ENCODE data around the gene HHIP. TPM values are rescaled to one million over a fixed set of nuclear protein-coding genes. Genes with fewer than 3 reads are reported as not detected.

The HHIP gene
- total RNA-seq, 1 donor from 2014 or later: 0.46 TPM

DNA sequence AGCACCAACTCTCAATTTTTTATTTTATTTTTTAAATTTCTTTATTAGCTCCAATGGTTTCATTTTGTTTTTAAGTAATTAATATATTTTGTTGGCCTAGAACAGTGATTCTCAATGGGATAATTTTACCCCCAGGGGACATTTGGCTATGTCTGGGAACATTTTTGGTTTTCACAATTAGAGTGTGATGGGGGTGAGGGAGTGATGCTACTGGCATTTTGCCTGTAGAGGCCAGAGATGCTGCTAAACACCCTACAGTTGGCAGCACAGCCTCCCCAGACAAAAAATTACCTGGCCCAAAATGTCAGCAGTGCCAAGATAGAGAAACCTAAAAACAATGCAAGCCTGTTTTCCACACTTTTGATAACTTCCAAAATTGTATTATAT lies 64.6 kb downstream of the HHIP start:
- Mint-ChIP-seq H3K9me3 (ENCODE audit: unreplicated experiment) (no peaks in the 10 kb centered on the region), H3K36me3 (ENCODE audit: low read depth, unreplicated experiment) (no peaks in the 10 kb centered on the region), H3K4me3 (ENCODE audit: unreplicated experiment) (no peak overlapping the region), H3K27me3 (ENCODE audit: unreplicated experiment) (no peaks in the 10 kb centered on the region), H3K27ac (ENCODE audit: unreplicated experiment) (no peak overlapping the region), H3K4me1 (ENCODE audit: unreplicated experiment) (peaks cover 7% of the 10 kb centered on the region)
- DNase-seq (ENCODE audit: low spot score): no peak
- TF ChIP-seq, protein P1, sequence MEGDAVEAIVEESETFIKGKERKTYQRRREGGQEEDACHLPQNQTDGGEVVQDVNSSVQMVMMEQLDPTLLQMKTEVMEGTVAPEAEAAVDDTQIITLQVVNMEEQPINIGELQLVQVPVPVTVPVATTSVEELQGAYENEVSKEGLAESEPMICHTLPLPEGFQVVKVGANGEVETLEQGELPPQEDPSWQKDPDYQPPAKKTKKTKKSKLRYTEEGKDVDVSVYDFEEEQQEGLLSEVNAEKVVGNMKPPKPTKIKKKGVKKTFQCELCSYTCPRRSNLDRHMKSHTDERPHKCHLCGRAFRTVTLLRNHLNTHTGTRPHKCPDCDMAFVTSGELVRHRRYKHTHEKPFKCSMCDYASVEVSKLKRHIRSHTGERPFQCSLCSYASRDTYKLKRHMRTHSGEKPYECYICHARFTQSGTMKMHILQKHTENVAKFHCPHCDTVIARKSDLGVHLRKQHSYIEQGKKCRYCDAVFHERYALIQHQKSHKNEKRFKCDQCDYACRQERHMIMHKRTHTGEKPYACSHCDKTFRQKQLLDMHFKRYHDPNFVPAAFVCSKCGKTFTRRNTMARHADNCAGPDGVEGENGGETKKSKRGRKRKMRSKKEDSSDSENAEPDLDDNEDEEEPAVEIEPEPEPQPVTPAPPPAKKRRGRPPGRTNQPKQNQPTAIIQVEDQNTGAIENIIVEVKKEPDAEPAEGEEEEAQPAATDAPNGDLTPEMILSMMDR (IDR thresholded peaks at IDR 0.05; ENCODE audit: unreplicated experiment): no peak

DNA sequence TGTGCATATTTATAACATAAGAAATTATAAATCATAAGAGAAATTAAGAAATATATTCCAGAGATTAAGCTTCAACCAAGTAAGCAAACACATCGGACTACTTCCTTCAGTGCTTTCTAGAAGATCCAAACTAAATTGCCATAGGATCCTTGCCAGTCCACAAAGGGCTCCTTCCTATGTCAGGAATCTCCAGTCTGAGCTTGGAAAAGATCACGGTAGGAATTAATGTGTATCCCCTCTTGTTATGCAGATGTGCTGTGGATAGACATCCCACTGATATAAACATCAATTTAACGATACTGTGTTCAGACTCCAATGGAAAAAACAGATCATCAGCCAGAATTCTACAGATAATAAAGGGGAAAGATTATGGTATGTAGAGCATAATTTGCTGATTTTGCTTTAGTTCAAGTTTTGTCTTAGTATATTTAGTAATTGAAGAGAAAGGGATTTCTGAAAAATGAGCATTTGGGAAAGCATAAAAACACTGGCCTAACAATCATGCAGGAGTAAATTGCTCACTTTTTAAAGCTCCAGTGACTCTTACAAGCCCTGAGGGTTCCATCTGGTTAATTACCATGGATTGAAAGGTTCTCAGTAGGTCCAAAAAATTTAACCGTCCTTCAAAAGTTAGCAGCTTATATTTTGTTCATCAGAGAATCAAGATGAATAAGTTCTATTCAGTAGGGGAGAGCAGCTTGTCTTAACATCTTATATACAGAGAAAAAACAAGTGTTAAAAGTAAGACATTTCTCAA lies 65.9 kb downstream of the HHIP start:
- no peak overlapping the region for H3K27ac Mint-ChIP-seq (ENCODE audit: unreplicated experiment)
- DNase-seq (ENCODE audit: low spot score): no peak

DNA sequence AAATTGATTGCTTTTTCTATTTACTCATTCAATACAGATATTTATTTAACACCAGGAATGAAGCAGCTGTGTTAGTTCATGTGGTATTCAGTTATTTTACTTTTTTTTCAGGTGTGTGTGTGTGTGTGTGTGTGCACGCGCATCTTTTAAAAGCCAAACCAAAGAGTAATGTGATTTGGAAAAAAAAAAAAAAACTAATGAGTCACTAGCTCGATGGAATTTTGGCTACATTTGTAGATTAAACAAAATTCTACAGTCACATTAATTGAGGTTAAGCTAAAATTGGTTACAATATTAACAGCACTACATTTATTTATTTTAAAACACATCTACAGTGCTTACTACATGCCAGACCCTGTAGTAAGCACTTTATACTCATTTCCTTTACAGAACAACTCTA lies 66.8 kb downstream of the HHIP start:
- Mint-ChIP-seq H3K36me3 (ENCODE audit: low read depth, unreplicated experiment) (no peaks in the 10 kb centered on the region), H3K27me3 (ENCODE audit: unreplicated experiment) (no peaks in the 10 kb centered on the region), H3K4me3 (ENCODE audit: unreplicated experiment) (no peak overlapping the region), H3K4me1 (ENCODE audit: unreplicated experiment) (peaks cover 7% of the 10 kb centered on the region), H3K9me3 (ENCODE audit: unreplicated experiment) (no peaks in the 10 kb centered on the region), H3K27ac (ENCODE audit: unreplicated experiment) (no peak overlapping the region)
- DNase-seq (ENCODE audit: low spot score): no peak
- TF ChIP-seq, protein P1 (IDR thresholded peaks at IDR 0.05; ENCODE audit: unreplicated experiment): no peak

More for the DNA sequence above, 65.9 kb downstream of the HHIP start:
- H3K4me1 Mint-ChIP-seq (ENCODE audit: unreplicated experiment): peaks cover 7% of the 10 kb centered on the region
- H3K4me3 Mint-ChIP-seq (ENCODE audit: unreplicated experiment): no peak overlapping the region
- TF ChIP-seq, protein P1 (IDR thresholded peaks at IDR 0.05; ENCODE audit: unreplicated experiment): no peak
- H3K9me3 Mint-ChIP-seq (ENCODE audit: unreplicated experiment): no peaks in the 10 kb centered on the region
- H3K27me3 Mint-ChIP-seq (ENCODE audit: unreplicated experiment): no peaks in the 10 kb centered on the region
- no peaks in the 10 kb centered on the region for H3K36me3 Mint-ChIP-seq (ENCODE audit: low read depth, unreplicated experiment)

DNA sequence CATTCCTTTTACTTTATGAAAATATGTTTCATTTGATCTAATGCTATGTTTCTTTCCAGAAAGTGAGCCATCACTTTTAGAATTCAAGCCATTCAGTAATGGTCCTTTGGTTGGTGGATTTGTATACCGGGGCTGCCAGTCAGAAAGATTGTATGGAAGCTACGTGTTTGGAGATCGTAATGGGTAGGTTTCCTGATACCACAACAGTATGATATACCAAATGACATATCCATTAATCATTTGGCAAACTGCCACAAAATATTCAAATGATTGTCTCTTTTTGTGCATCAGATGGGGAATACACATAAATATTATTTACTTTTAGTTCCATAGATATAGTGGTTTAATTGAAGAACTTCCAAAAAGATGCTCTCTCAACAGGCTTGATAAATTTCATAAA lies 68.2 kb downstream of the HHIP start:
- Mint-ChIP-seq H3K36me3 (ENCODE audit: low read depth, unreplicated experiment) (no peaks in the 10 kb centered on the region), H3K4me3 (ENCODE audit: unreplicated experiment) (no peak overlapping the region), H3K4me1 (ENCODE audit: unreplicated experiment) (peaks cover 4% of the 10 kb centered on the region), H3K27me3 (ENCODE audit: unreplicated experiment) (no peaks in the 10 kb centered on the region), H3K9me3 (ENCODE audit: unreplicated experiment) (no peaks in the 10 kb centered on the region), H3K27ac (ENCODE audit: unreplicated experiment) (no peak overlapping the region)
- DNase-seq (ENCODE audit: low spot score): no peak
- TF ChIP-seq, protein P1 (IDR thresholded peaks at IDR 0.05; ENCODE audit: unreplicated experiment): no peak

DNA sequence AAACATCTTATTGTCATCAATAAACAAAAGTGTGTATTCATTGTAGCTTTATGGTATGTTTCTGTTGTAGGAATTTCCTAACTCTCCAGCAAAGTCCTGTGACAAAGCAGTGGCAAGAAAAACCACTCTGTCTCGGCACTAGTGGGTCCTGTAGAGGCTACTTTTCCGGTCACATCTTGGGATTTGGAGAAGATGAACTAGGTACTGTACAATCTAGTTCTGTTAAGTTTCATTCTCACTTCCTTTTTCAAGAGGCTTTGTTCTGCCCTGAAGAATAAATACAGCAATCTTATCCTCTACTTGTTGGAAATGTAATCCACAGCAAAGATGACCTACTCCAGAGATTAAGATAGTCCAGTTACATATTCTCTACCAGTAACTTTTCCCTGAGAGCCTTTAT lies 69.3 kb downstream of the HHIP start:
- no peaks in the 10 kb centered on the region for H3K36me3 Mint-ChIP-seq (ENCODE audit: low read depth, unreplicated experiment)
- no peaks in the 10 kb centered on the region for H3K4me1 Mint-ChIP-seq (ENCODE audit: unreplicated experiment)
- TF ChIP-seq, protein P1 (IDR thresholded peaks at IDR 0.05; ENCODE audit: unreplicated experiment): no peak
- H3K27me3 Mint-ChIP-seq (ENCODE audit: unreplicated experiment): no peaks in the 10 kb centered on the region
- DNase-seq (ENCODE audit: low spot score): no peak
- no peaks in the 10 kb centered on the region for H3K9me3 Mint-ChIP-seq (ENCODE audit: unreplicated experiment)
- no peak overlapping the region for H3K4me3 Mint-ChIP-seq (ENCODE audit: unreplicated experiment)
- no peak overlapping the region for H3K27ac Mint-ChIP-seq (ENCODE audit: unreplicated experiment)

All from endothelial cell (in vitro differentiated cells).